Transverse colon (tissue), 4 donors: ENCODE measurements around the gene GPR55. TPM values are rescaled to one million over a fixed set of nuclear protein-coding genes. Genes with fewer than 3 reads are reported as not detected.

Source experiments
- DNase-seq: peaks from one replicate; pipeline ENCODE4 v3.0.0-alpha.2; 2019
- H3K27ac ChIP-seq, 4 donors: fragments of 200-600 bp; sonication (generic); 2 replicates each; pipeline ENCODE4 v1.5.1; 2016 to 2018; ENCODE audit warnings: inconsistent platforms in 4 of 4
- H3K27me3 ChIP-seq: fragments of 200-600 bp; sonication (generic); 2 replicates; pipeline ENCODE4 v1.5.1; 2017; ENCODE audit warnings: inconsistent platforms
- H3K36me3 ChIP-seq, 4 donors: fragments of 200-600 bp; sonication (generic); 2 replicates each; pipeline ENCODE4 v1.5.1; 2017 to 2019; ENCODE audit warnings: inconsistent platforms in 4 of 4
- H3K4me1 ChIP-seq, 4 donors: fragments of 200-600 bp; sonication (generic); 2 replicates each; pipeline ENCODE4 v1.5.1; 2017 to 2020; ENCODE audit warnings: inconsistent platforms in 4 of 4
- H3K4me3 ChIP-seq, 4 donors: fragments of 200-600 bp; sonication (generic); 1 replicate in 1 of 4; 2 replicates in 3 of 4; pipeline versions ENCODE4 v1.5.1 to v1.6.1; 2017 to 2019; ENCODE audit warnings: inconsistent platforms in 4 of 4
- H3K9me3 ChIP-seq, 2 donors: fragments of 200-600 bp; sonication (generic); 2 replicates each; pipeline ENCODE4 v1.5.1; 2017 to 2019; ENCODE audit warnings: inconsistent platforms in 2 of 2
- CTCF ChIP-seq, 5 experiments: fragments of 200-600 bp in 3 of 5; fragments of 450-650 bp in 2 of 5; sonication (generic) in 3 of 5; IDR thresholded peaks; 1 replicate in 2 of 5; 2 replicates in 3 of 5; pipeline ENCODE4 v1.5.1; 2016 to 2017; ENCODE audit warnings: antibody characterized with exemption in 5 of 5, inconsistent platforms in 3 of 5, mild to moderate bottlenecking in 2 of 5, moderate library complexity in 1 of 5
- EP300 ChIP-seq: sonication (generic); formaldehyde crosslinking; IDR thresholded peaks from one replicate; pipeline ENCODE4 v1.6.1; 2017; ENCODE audit warnings: antibody characterized with exemption, low read depth
- POLR2A ChIP-seq: fragments of 450-650 bp; IDR thresholded peaks from one replicate; pipeline ENCODE4 v1.6.1; 2016; ENCODE audit warnings: antibody characterized with exemption, mild to moderate bottlenecking, moderate library complexity
- POLR2AphosphoS5 ChIP-seq, 3 donors: sonication (generic); formaldehyde crosslinking; IDR thresholded peaks; one replicate each; pipeline ENCODE4 v1.6.1; 2016; ENCODE audit warnings: antibody characterized with exemption in 3 of 3
- WGBS, 2 donors: methylation state at CpG; one replicate each; pipeline ENCODE4 v1.1.5; 2018; ENCODE audit warnings: low coverage in 1 of 2; 5-methylcytosine and 5-hydroxymethylcytosine counted together
- in situ Hi-C, 4 donors: fragments of 200-750 bp; cut with MboI; loops; one replicate each; pipeline versions ENCODE4 v1.15.0 to v1.15.1; 2017; ENCODE audit warnings: low sequenced_read_pairs in 3 of 4, low pct_ligation_motif_present in 1 of 4, low pct_unique_long_range_greater_than_20kb in 1 of 4
- intact Hi-C: fragments of 100-400 bp; cut with DNase I; formaldehyde crosslinking; loops from one replicate; pipeline ENCODE4 v1.15.1; 2023; ENCODE audit warnings: low total_unique reads
- total RNA-seq, 4 donors: library from RNA; depleted of rRNA; stranded (reverse); fragments of >200 nt; gene quantifications; one replicate each; pipeline ENCODE4 v1.1.0, GENCODE V29; 2016

The GPR55 gene
- total RNA-seq, 4 donors from 2014 or later = 0.40 to 16.1 (median 2.0) TPM

- in situ Hi-C loops = no loop called here
- H3K4me1 ChIP-seq = peaks cover 0 to 7% (median 5%) of the 10 kb centered on the region in 4 donors
- H3K9me3 ChIP-seq = no peaks in the 10 kb centered on the region
- H3K27ac ChIP-seq = no peak overlapping the region
- intact Hi-C loops = no loop called here
- H3K27me3 ChIP-seq = peaks cover 21% of the 10 kb centered on the region
- no peak for TF ChIP-seq POLR2A
- TF ChIP-seq CTCF (IDR thresholded peaks at IDR 0.05) = no peak
- TF ChIP-seq EP300 = no peak
- no peak for TF ChIP-seq POLR2AphosphoS5 (IDR thresholded peaks at IDR 0.05)
- H3K4me3 ChIP-seq = no peak overlapping the region
- no peak for DNase-seq
- 92% methylated on average over 10 of the region's 10 CpGs; no CpG with 5 or more reads in 1 of the 2 donors for WGBS, 2 donors
- H3K36me3 ChIP-seq = no peaks in the 10 kb centered on the region
Observed at GRCh38 chr2:230952226-230952956, 27.3 kb upstream of the GPR55 start.

- Histone ChIP-seq H3K4me3 (no peak overlapping the region), H3K27me3 (peaks cover 11% of the 10 kb centered on the region), H3K36me3 (no peaks in the 10 kb centered on the region), H3K27ac (no peak overlapping the region), H3K9me3 (no peaks in the 10 kb centered on the region), H3K4me1 (no peaks in the 10 kb centered on the region)
- intact Hi-C loops = no loop called here
- in situ Hi-C loops = no loop called here
- no peak for DNase-seq
- TF ChIP-seq POLR2A (no peak), POLR2AphosphoS5 (IDR thresholded peaks at IDR 0.05) (no peak), CTCF (IDR thresholded peaks at IDR 0.05) (no peak), EP300 (no peak)
- WGBS, 2 donors = 81% methylated on average over 2 of the region's 2 CpGs; no CpG with 5 or more reads in 1 of the 2 donors
Observed at GRCh38 chr2:230951396-230951795, 26.4 kb upstream of the GPR55 start.

- Histone ChIP-seq H3K4me3 (no peak overlapping the region), H3K36me3 (no peaks in the 10 kb centered on the region), H3K9me3 (no peaks in the 10 kb centered on the region), H3K4me1 (no peaks in the 10 kb centered on the region), H3K27me3 (peaks cover 6% of the 10 kb centered on the region), H3K27ac (no peak overlapping the region)
- WGBS, 2 donors = 85 to 90% methylated on average over 2 to 10 of the region's 10 CpGs
- no peak for DNase-seq
- TF ChIP-seq EP300 = no peak
- TF ChIP-seq POLR2AphosphoS5 (IDR thresholded peaks at IDR 0.05) = no peak
- intact Hi-C loops = no loop called here
- in situ Hi-C loops = no loop called here
Observed at GRCh38 chr2:230950874-230951339, 25.9 kb upstream of the GPR55 start.

GRCh38 chr2:230949966-230950873 lies 25.2 kb upstream of the GPR55 start:
- Histone ChIP-seq H3K27ac (no peak overlapping the region), H3K4me3 (no peak overlapping the region), H3K4me1 (no peaks in the 10 kb centered on the region), H3K9me3 (no peaks in the 10 kb centered on the region), H3K36me3 (no peaks in the 10 kb centered on the region), H3K27me3 (no peaks in the 10 kb centered on the region)
- TF ChIP-seq POLR2AphosphoS5 (IDR thresholded peaks at IDR 0.05) = no peak
- TF ChIP-seq POLR2A = no peak
- TF ChIP-seq CTCF (IDR thresholded peaks at IDR 0.05) = no peak
- no peak for TF ChIP-seq EP300
- 77 to 85% methylated on average over 15 to 20 of the region's 20 CpGs for WGBS, 2 donors
- intact Hi-C loops (no loop called here), in situ Hi-C loops (no loop called here)
- DNase-seq = no peak
